ENCODE results near the gene LGI2.
"Not testable (repeated sequence)": the region's sequence is repeated elsewhere in the genome, so short reads cannot be mapped to it uniquely, and the experiment has no call there.

The LGI2 gene

DNA sequence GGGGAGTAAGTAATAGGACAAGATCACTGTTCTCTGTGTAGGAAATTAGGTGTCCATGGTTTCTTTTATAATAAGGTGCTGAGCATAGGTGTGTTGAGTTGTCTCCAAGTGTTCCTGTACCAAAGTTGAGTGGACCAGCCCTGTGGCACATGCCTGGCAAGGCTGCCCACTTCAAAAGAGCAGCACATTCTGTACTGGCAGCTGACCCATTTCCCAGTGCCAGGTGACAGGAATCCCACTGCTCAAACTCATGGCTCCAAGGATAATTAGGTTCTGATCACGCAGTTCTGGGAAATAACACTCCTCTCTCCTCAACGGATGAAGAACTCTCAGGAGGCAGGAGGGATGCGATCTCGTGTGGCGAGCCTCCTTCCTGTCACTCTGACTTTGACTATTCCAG lies 12.8 kb upstream of the LGI2 start:
- DNase-seq (ENCODE audit: low read depth): no peak

DNA sequence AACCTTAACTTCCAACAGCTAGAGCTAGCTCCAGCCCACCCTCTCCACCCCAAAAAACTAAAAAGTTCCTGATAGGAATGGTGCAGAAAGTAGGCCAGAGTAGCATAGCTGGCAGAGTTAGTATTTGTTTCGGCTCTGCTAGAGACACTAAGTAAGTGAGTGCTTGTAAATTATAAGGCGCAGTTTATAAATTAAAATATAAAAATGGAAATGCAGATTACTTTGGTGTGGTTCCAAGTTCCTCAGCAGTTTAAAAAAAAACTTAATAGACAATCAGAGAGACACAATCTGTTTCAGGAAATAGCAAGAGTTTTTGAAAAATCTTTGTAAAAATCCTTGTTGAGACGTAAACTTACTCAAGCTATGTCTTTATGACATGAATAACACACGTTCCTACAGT lies 2.8 kb upstream of the LGI2 start:
- no peak for DNase-seq (ENCODE audit: low read depth)

DNA sequence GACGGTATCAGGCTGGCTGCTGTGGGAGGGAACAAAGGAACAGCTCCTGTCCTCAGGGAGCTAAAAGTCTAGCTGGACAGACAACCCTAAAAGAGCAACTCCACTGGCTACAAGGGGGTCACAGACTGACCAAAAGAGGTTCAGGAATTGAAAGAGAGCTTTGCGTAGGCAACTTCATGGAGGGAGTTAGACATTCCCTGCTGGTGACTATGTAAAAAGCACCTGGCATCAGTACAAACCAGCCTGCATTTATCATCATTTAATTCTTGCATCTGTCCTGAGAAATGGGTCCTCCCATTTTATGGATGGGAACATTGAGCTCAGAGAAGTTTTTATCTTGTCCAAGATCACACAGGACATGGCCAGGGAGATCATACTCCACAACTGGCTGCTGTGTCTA lies 1.4 kb upstream of the LGI2 start:
- no peak for DNase-seq (ENCODE audit: low read depth)

DNA sequence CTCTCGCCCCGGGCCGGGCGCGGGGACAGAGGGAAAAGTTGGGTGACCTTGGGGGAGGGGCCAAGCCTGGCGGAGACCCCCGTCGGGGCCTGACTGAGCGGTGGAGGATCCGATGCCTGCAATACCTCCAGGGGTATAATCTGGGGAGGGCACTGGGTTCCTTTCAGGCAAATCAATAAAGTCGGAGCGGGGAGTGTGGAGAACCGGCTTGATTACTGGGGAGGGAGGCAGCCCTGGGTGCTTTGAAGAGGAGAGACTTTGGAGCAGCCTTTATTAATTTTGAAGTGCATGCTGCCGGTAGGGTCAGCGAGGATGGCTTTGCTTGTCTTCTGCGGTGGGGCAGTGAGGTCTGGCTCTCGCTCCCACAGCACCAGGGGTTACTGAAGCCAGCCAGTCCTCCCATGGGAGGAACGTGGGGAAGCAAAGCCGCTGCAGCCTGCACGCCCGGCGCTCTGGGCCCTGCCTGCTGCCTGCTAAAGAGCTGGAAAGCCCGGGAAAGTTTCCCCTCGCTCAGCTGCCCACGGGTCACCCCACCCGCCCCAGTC lies 403 bp upstream of the LGI2 start:
- DNase-seq (ENCODE audit: low read depth): no peak

DNA sequence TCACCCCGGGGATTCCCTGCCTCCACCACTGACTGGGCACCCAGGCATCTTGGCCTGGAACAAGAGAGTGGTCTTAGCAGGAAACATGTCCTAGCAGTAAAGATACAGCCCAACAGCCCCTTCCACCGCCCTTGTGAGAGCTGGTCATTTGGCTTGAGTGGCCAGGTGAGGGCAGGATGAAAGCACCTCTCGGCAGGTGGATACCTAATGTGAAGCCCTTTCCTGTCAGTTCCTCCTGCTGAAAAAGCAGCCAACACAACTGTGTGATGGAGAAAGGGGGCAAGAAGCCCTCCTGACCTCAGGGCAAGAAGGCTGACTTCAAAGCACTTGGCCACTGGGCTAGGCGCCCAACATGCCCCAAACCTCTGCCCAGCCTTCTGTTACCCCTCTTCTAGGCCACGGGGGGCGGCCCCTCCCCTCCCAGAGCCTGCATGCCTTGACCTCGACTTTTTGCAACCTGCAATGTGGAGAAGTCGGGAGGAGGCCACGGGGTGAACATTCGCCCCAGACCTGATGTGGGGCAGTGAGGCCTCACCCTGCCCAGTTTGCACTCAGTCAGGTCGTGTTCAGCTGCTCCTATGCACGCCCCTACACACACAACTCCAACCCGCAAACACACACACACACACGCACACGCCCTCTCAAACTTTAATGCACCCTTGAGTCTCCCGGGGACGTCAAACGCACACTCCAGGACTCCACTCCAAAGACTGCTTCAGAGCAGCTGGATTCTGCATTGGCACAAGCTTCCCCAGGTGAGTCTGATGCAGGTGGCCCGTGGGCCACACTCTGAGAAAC lies 1.1 kb downstream of the LGI2 start:
- no peak for DNase-seq (ENCODE audit: low read depth)

DNA sequence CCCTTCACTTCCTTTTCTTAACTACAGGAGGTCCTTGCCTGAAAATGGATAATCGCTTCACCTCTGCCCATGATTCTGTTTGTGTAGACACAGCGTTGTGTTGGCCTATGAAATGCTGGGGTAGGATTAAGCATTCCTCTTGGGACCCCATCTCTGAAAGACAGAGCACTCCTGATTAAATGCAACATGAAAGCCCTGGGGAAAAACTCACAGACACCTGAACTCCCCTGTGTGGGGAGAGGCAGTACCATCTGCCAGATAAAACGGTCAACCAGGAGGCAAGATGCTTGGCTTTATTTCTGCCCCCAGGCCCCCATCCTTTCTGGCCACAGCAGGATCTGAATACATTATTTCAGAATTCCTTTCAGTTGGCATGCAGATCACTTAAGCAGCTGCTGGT lies 1.9 kb downstream of the LGI2 start:
- no peak for DNase-seq (ENCODE audit: low read depth)

GRCh38 chr4:25022766-25023165 lies 8.0 kb downstream of the LGI2 start:
- DNase-seq (ENCODE audit: low read depth): no peak

DNA sequence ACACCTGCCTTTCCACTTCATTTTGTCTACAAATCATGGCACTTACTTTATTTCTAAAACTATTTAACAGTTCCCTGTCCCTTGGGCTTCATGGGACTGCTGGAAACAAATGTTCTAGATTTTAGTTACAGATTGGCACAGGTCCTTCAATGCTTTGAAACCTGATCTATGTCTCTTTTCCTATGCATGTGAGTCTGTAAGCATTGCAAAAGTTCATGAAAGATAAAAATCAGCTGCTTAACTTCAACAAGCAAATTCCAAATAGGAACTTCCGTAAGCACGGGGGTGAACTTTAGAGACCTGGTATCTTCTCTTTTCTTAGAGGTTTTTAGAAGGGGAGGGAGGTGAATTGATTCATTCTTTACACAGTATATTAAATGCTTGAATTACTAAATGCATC lies 9.5 kb downstream of the LGI2 start:
- DNase-seq (ENCODE audit: low read depth): no peak

- no peak for DNase-seq (ENCODE audit: low read depth)
These were observed 10.5 kb downstream of the LGI2 start for GRCh38 chr4:25020236-25020635.

- DNase-seq (ENCODE audit: low read depth): no peak
These were observed 11.2 kb downstream of the LGI2 start for GRCh38 chr4:25019501-25019900.

DNA sequence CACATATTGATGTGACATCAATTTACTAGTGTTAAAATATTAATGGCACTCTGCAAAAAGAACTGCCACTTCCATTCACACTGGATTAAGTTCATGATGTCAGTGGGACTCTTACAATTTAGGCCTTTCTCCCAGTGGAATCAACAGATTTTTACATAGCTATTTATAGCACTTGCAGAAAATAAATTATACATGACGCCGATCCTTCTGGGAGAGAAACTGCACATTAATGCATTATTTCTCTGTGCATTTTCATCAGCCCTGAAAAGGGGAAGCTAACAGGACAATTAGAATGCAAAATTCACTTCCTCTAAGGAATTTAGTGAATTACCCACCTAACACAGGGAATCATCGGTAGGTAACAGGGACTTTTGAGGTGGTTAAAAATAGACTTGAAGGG lies 15.7 kb downstream of the LGI2 start:
- no peak for DNase-seq (ENCODE audit: low read depth)

DNA sequence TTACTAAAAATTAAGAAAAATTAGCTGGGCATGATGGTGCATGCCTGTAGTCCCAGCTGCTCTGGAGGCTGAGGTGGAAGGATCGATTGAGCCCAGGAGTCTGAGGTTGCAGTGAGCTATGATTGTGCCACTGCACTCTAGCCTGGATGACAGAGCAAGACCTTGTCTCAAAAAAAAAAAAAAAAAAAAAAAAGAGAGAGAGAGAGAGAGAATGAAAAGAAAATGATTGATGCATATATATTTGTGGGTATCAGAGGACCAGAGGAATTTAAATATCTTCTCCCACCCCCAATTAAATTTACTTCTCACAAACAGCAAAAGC lies 16.1 kb downstream of the LGI2 start:
- DNase-seq (ENCODE audit: low read depth): not testable (repeated sequence)

DNA sequence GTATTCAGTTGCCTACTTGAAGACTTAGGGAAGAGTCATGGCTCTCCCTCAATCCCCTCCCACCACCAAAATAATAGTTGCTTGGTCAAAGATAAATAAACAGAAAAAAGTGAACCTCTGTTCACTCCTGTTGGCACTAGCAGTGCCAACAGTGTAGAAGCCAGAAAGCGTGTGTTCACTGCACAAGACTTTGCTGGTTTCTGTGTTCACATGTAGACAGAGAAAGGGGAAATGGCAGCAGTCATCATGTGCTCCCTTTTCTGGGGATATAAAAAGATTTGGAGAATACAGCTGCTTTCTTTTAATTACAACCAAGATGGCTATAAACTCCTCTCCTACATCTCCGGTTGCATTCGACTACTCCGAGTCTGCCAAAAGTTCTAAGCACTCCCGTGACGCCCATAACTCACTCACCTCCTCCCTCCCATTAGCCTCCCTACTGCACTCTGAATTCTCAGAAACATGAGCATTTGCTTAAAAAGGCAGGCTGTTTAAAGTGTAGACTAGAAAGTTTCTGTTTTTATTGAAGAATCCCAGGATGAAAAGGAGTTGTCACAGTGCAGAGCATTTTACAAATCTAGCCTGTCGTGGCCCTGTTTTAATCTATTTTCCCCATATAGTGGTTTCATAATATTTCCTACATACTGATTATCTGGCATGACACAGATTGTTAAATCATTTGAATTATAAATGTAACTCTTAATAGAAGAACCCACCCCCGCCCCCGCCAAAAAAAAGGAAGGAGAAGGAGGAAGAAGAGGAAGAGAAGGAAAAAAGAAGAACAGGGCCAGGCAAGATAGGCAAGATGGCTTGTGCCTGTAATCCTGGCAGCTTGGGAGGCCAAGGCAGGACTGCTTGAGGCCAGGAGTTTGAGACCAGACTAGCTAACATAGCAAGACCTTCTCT lies 16.7 kb downstream of the LGI2 start:
- DNase-seq (ENCODE audit: low read depth): no peak

GRCh38 chr4:25012655-25013054 lies 18.1 kb downstream of the LGI2 start:
- DNase-seq (ENCODE audit: low read depth): no peak

GRCh38 chr4:25011135-25011866 lies 19.4 kb downstream of the LGI2 start:
- no peak for DNase-seq (ENCODE audit: low read depth)

- no peak for DNase-seq (ENCODE audit: low read depth)
These were observed 23.1 kb downstream of the LGI2 start for GRCh38 chr4:25007598-25007997.

DNA sequence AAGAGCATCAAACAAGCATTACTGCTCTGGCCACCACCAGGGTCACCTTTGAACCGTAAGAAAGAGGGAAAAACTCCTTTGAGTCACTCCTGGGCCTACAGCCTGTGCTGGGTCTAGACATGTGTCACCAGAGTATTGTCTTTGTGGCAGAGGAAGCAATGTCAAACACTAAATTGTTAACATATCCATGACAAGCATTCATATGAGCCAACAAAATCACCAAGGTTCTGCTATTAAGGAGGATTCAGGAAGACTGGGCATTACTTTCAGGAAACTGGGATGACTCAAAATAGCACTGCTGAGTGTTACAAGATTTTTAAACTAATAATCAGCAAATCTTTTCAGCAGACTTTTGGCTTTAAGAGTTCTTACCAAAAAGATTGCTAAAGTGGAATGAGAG lies 28.1 kb downstream of the LGI2 start:
- no peak for DNase-seq (ENCODE audit: low read depth)

DNA sequence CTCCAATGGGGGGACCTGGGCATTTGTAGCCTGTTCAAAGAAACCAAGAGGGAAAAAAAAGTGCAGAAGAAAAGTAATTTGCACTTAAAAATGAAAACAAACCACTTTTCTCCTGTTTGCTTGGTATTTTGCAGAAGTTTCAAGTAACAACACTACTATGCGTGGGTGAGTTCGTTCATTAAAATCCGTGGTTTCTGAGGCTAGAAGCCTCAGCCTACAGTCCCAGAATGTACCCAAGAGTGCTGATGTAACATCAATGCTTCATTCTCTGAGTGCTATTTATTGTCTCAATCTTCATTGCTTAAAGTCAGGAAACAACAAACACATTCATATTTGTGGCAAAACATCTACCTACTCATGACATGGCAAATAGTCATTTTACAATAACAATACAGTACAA lies 29.2 kb downstream of the LGI2 start:
- DNase-seq (ENCODE audit: low read depth): no peak

DNA sequence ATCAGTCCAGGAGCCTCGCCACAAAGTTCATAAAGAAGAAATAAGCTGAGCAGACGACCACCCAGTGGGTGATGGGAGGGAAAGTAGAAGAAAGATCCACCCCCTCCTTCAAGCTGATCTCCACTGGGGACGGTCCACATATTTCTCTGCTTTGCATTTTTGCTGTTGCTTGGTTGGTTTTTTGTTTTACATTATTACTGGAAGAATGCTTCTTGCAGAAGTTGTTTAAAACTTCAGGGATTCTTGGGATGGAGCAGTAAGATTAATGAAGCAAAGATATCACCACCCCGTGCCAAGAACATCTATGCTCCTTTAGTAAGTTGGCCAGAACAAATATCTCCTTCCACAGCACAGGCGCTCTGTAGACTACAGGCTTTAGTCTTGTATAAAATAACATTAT lies 30.1 kb downstream of the LGI2 start:
- no peak for DNase-seq (ENCODE audit: low read depth)

DNA sequence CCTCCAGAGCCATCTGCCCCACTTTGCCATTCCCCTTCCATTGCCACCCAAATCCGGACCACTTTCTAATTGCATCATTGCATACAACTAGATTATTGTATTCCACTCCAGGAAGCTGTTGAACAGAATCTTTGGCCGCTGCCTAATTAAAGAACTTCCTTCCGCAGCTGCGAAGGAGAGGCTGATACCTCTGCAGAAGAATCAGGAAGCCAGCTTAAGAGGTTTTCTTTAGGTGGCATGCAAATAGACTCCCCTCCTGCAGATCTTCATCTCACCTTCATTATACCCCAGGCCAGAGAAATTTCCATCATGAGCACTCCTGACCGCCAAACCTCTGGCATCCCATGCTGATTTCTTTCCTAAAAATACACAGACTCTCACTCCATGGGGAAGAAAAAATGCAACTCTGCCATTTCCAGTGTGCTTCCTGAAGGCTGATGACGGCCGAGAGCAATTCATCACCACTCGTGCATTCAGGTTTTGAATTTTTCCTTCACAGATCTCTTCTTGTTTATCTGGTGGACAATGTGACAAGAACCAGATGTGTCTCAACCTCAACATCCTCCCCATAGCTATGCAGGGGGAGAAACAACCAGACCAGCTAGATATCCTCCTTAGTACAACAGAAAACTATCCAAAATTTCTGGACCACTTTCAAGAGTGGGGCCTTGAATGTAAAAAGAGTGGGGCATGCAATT lies 31.2 kb downstream of the LGI2 start:
- DNase-seq (ENCODE audit: low read depth): no peak

GRCh38 chr4:24995346-24995919 lies 35.3 kb downstream of the LGI2 start:
- no peak for DNase-seq (ENCODE audit: low read depth)
